Transverse colon (tissue), 4 donors: Measurements from ENCODE around the gene EYA4. TPM values are rescaled to one million over a fixed set of nuclear protein-coding genes. Genes with fewer than 3 reads are reported as not detected.

Experiments used
- DNase-seq: peaks from one replicate; pipeline ENCODE4 v3.0.0-alpha.2; 2019
- H3K27ac ChIP-seq, 4 donors: fragments of 200-600 bp; sonication (generic); 2 replicates each; pipeline ENCODE4 v1.5.1; 2016 to 2018; ENCODE audit warnings: inconsistent platforms in 4 of 4
- H3K27me3 ChIP-seq: fragments of 200-600 bp; sonication (generic); 2 replicates; pipeline ENCODE4 v1.5.1; 2017; ENCODE audit warnings: inconsistent platforms
- H3K36me3 ChIP-seq, 4 donors: fragments of 200-600 bp; sonication (generic); 2 replicates each; pipeline ENCODE4 v1.5.1; 2017 to 2019; ENCODE audit warnings: inconsistent platforms in 4 of 4
- H3K4me1 ChIP-seq, 4 donors: fragments of 200-600 bp; sonication (generic); 2 replicates each; pipeline ENCODE4 v1.5.1; 2017 to 2020; ENCODE audit warnings: inconsistent platforms in 4 of 4
- H3K4me3 ChIP-seq, 4 donors: fragments of 200-600 bp; sonication (generic); 1 replicate in 1 of 4; 2 replicates in 3 of 4; pipeline versions ENCODE4 v1.5.1 to v1.6.1; 2017 to 2019; ENCODE audit warnings: inconsistent platforms in 4 of 4
- H3K9me3 ChIP-seq, 2 donors: fragments of 200-600 bp; sonication (generic); 2 replicates each; pipeline ENCODE4 v1.5.1; 2017 to 2019; ENCODE audit warnings: inconsistent platforms in 2 of 2
- CTCF ChIP-seq, 5 experiments: fragments of 200-600 bp in 3 of 5; fragments of 450-650 bp in 2 of 5; sonication (generic) in 3 of 5; IDR thresholded peaks; 1 replicate in 2 of 5; 2 replicates in 3 of 5; pipeline ENCODE4 v1.5.1; 2016 to 2017; ENCODE audit warnings: antibody characterized with exemption in 5 of 5, inconsistent platforms in 3 of 5, mild to moderate bottlenecking in 2 of 5, moderate library complexity in 1 of 5
- EP300 ChIP-seq: sonication (generic); formaldehyde crosslinking; IDR thresholded peaks from one replicate; pipeline ENCODE4 v1.6.1; 2017; ENCODE audit warnings: antibody characterized with exemption, low read depth
- POLR2A ChIP-seq: fragments of 450-650 bp; IDR thresholded peaks from one replicate; pipeline ENCODE4 v1.6.1; 2016; ENCODE audit warnings: antibody characterized with exemption, mild to moderate bottlenecking, moderate library complexity
- POLR2AphosphoS5 ChIP-seq, 3 donors: sonication (generic); formaldehyde crosslinking; IDR thresholded peaks; one replicate each; pipeline ENCODE4 v1.6.1; 2016; ENCODE audit warnings: antibody characterized with exemption in 3 of 3
- WGBS, 2 donors: methylation state at CpG; one replicate each; pipeline ENCODE4 v1.1.5; 2018; ENCODE audit warnings: low coverage in 1 of 2; 5-methylcytosine and 5-hydroxymethylcytosine counted together
- in situ Hi-C, 4 donors: fragments of 200-750 bp; cut with MboI; loops; one replicate each; pipeline versions ENCODE4 v1.15.0 to v1.15.1; 2017; ENCODE audit warnings: low sequenced_read_pairs in 3 of 4, low pct_ligation_motif_present in 1 of 4, low pct_unique_long_range_greater_than_20kb in 1 of 4
- intact Hi-C: fragments of 100-400 bp; cut with DNase I; formaldehyde crosslinking; loops from one replicate; pipeline ENCODE4 v1.15.1; 2023; ENCODE audit warnings: low total_unique reads
- total RNA-seq, 4 donors: library from RNA; depleted of rRNA; stranded (reverse); fragments of >200 nt; gene quantifications; one replicate each; pipeline ENCODE4 v1.1.0, GENCODE V29; 2016

The EYA4 gene
- total RNA-seq, 4 donors from 2014 or later: 0.27 to 0.64 TPM; not detected in 2

- DNase-seq: no peak
- in situ Hi-C loops (no loop called here), intact Hi-C loops (no loop called here)
- no peaks in the 10 kb centered on the region for H3K27me3 ChIP-seq
- WGBS, 2 donors: 41 to 45% methylated on average over 4 to 6 of the region's 6 CpGs
- no peak overlapping the region for H3K4me3 ChIP-seq
- no peaks in the 10 kb centered on the region for H3K4me1 ChIP-seq
- H3K9me3 ChIP-seq: no peaks in the 10 kb centered on the region
- TF ChIP-seq POLR2A (no peak), POLR2AphosphoS5 (IDR thresholded peaks at IDR 0.05) (no peak), EP300 (no peak), CTCF (IDR thresholded peaks at IDR 0.05) (no peak)
- H3K36me3 ChIP-seq: no peaks in the 10 kb centered on the region
- no peak overlapping the region for H3K27ac ChIP-seq
Observed at GRCh38 chr6:133410638-133411435, 169.7 kb downstream of the EYA4 start.

- TF ChIP-seq EP300: no peak
- no peak for TF ChIP-seq POLR2A
- TF ChIP-seq CTCF (IDR thresholded peaks at IDR 0.05): no peak
- TF ChIP-seq POLR2AphosphoS5 (IDR thresholded peaks at IDR 0.05): no peak
- in situ Hi-C loops: no loop called here
- H3K27me3 ChIP-seq: no peaks in the 10 kb centered on the region
Observed at GRCh38 chr6:133411757-133412156, 170.6 kb downstream of the EYA4 start.

GRCh38 chr6:133415262-133415661 is 174.1 kb downstream of the EYA4 start:
- no peak for DNase-seq
- TF ChIP-seq POLR2A (no peak), EP300 (no peak), POLR2AphosphoS5 (IDR thresholded peaks at IDR 0.05) (no peak), CTCF (IDR thresholded peaks at IDR 0.05) (no peak)
- in situ Hi-C loops: no loop called here
- Histone ChIP-seq H3K27ac (no peak overlapping the region), H3K4me3 (no peak overlapping the region), H3K4me1 (no peaks in the 10 kb centered on the region), H3K9me3 (no peaks in the 10 kb centered on the region), H3K36me3 (no peaks in the 10 kb centered on the region), H3K27me3 (no peaks in the 10 kb centered on the region)
- intact Hi-C loops: no loop called here
- WGBS, 2 donors: 68 to 75% methylated on average over 4 to 5 of the region's 5 CpGs

More at GRCh38 chr6:133411757-133412156, 170.6 kb downstream of the EYA4 start:
- Histone ChIP-seq H3K36me3 (no peaks in the 10 kb centered on the region), H3K27ac (no peak overlapping the region), H3K4me3 (no peak overlapping the region), H3K4me1 (no peaks in the 10 kb centered on the region), H3K9me3 (no peaks in the 10 kb centered on the region)
- intact Hi-C loops: no loop called here
- no peak for DNase-seq

GRCh38 chr6:133418108-133418507 is 177.0 kb downstream of the EYA4 start:
- Histone ChIP-seq H3K4me1 (no peaks in the 10 kb centered on the region), H3K4me3 (no peak overlapping the region), H3K36me3 (no peaks in the 10 kb centered on the region), H3K9me3 (no peaks in the 10 kb centered on the region), H3K27me3 (no peaks in the 10 kb centered on the region), H3K27ac (no peak overlapping the region)
- no peak for DNase-seq
- 60% methylated on average over 2 of the region's 2 CpGs; no CpG with 5 or more reads in 1 of the 2 donors for WGBS, 2 donors
- intact Hi-C loops: no loop called here
- TF ChIP-seq EP300 (no peak), POLR2A (no peak), POLR2AphosphoS5 (IDR thresholded peaks at IDR 0.05) (no peak), CTCF (IDR thresholded peaks at IDR 0.05) (no peak)
- in situ Hi-C loops: no loop called here
